HEK293 (cell line): ENCODE data around the gene P4HA1.

Experiments used
- CTCF ChIA-PET: fragments of 350-600 bp; formaldehyde crosslinking; extraction: SDS; loops from one replicate; lab custom pipeline; 2021; ENCODE audit warnings: antibody characterized with exemption; lab: Yijun Ruan, JAX
- POLR2A ChIA-PET: fragments of 300-600 bp; formaldehyde crosslinking; extraction: SDS; loops from one replicate; lab custom pipeline; 2020; ENCODE audit warnings: antibody characterized with exemption, inconsistent platforms; lab: Yijun Ruan, JAX
- H3K27ac ChIP-seq: fragments of 200-500 bp; sonication (Bioruptor generic); 2 replicates; pipeline ENCODE4 v1.5.1; 2014; ENCODE audit warnings: low read depth, low read length, control low read depth, inconsistent platforms; ENCODE audit errors: extremely low read depth
- H3K36me3 ChIP-seq, 2 experiments: fragments of 200-500 bp in 1 of 2; sonication (Bioruptor generic) in 1 of 2; 1 replicate in 1 of 2; 2 replicates in 1 of 2; pipeline ENCODE4 v1.5.1; 2014 to 2017; ENCODE audit warnings: inconsistent platforms in 2 of 2, low read length in 2 of 2; ENCODE audit not compliant: control insufficient read depth in 2 of 2, insufficient read depth in 1 of 2
- H3K4me1 ChIP-seq: fragments of 200-500 bp; sonication (Bioruptor generic); 2 replicates; pipeline ENCODE4 v1.5.1; 2014; ENCODE audit warnings: mild to moderate bottlenecking, low read length, inconsistent platforms; ENCODE audit not compliant: control insufficient read depth, insufficient read depth
- H3K4me3 ChIP-seq: 2 replicates; pipeline ENCODE4 v1.5.1; 2011; ENCODE audit warnings: low read depth, mild to moderate bottlenecking, control low read depth, low read length, moderate library complexity
- H3K9me3 ChIP-seq: fragments of 200-500 bp; sonication (Bioruptor generic); 2 replicates; pipeline ENCODE4 v1.5.1; 2014; ENCODE audit warnings: low read depth, low read length, inconsistent platforms; ENCODE audit not compliant: control insufficient read depth, insufficient read depth
- GLI2 ChIP-seq: fragments of 450-650 bp; formaldehyde crosslinking; IDR thresholded peaks from 2 replicates; pipeline ENCODE4; 2017; ENCODE audit warnings: missing biosample characterization, missing genetic modification characterization, low read depth, borderline replicate concordance
- GLIS2 ChIP-seq: fragments of 450-650 bp; formaldehyde crosslinking; IDR thresholded peaks from 2 replicates; pipeline ENCODE4 v1.5.1; 2016; ENCODE audit warnings: missing biosample characterization, missing genetic modification characterization
- HIC1 ChIP-seq: fragments of 450-650 bp; formaldehyde crosslinking; IDR thresholded peaks from 2 replicates; pipeline ENCODE4 v1.5.1; 2016; ENCODE audit warnings: missing biosample characterization, missing genetic modification characterization
- HOXD13 ChIP-seq: sonication (generic); formaldehyde crosslinking; IDR thresholded peaks from 2 replicates; pipeline ENCODE4 v1.8.0; 2022; ENCODE audit warnings: missing genetic modification reagents, borderline replicate concordance
- KLF1 ChIP-seq: fragments of 450-650 bp; formaldehyde crosslinking; IDR thresholded peaks from 2 replicates; pipeline ENCODE4 v1.5.1; 2016; ENCODE audit warnings: missing biosample characterization, missing genetic modification characterization
- KLF17 ChIP-seq: fragments of 450-650 bp; formaldehyde crosslinking; IDR thresholded peaks from 2 replicates; pipeline ENCODE4 v1.5.1; 2016; ENCODE audit warnings: missing biosample characterization, missing genetic modification characterization
- KLF8 ChIP-seq: fragments of 450-650 bp; formaldehyde crosslinking; IDR thresholded peaks from 2 replicates; pipeline ENCODE4 v1.5.1; 2016; ENCODE audit warnings: missing biosample characterization, missing genetic modification characterization
- MYNN ChIP-seq: fragments of 450-650 bp; formaldehyde crosslinking; IDR thresholded peaks from 2 replicates; pipeline ENCODE4 v1.5.1; 2016; ENCODE audit warnings: missing biosample characterization, missing genetic modification characterization, borderline replicate concordance
- OSR2 ChIP-seq: fragments of 450-650 bp; formaldehyde crosslinking; IDR thresholded peaks from 2 replicates; pipeline ENCODE4 v1.5.1; 2016; ENCODE audit warnings: missing biosample characterization, missing genetic modification characterization
- YY2 ChIP-seq: fragments of 450-650 bp; formaldehyde crosslinking; IDR thresholded peaks from 2 replicates; pipeline ENCODE4 v1.5.1; 2016; ENCODE audit warnings: missing biosample characterization, missing genetic modification characterization
- ZFP41 ChIP-seq: fragments of 450-650 bp; formaldehyde crosslinking; IDR thresholded peaks from 2 replicates; pipeline ENCODE4 v1.5.1; 2016; ENCODE audit warnings: missing biosample characterization, missing genetic modification characterization, borderline replicate concordance
- ZNF140 ChIP-seq: fragments of 450-650 bp; formaldehyde crosslinking; IDR thresholded peaks from 2 replicates; pipeline ENCODE4 v1.5.1; 2016; ENCODE audit warnings: missing biosample characterization, missing genetic modification characterization
- ZNF148 ChIP-seq: fragments of 450-650 bp; formaldehyde crosslinking; IDR thresholded peaks from 2 replicates; pipeline ENCODE4 v1.5.0; 2017; ENCODE audit warnings: missing biosample characterization, missing genetic modification characterization, borderline replicate concordance
- ZNF155 ChIP-seq: fragments of 450-650 bp; formaldehyde crosslinking; IDR thresholded peaks from 2 replicates; pipeline ENCODE4 v1.5.1; 2016; ENCODE audit warnings: missing biosample characterization, missing genetic modification characterization
- ZNF174 ChIP-seq: fragments of 450-650 bp; formaldehyde crosslinking; IDR thresholded peaks from 2 replicates; pipeline ENCODE4 v1.5.0; 2017; ENCODE audit warnings: missing biosample characterization, mild to moderate bottlenecking, missing genetic modification characterization
- ZNF221 ChIP-seq: fragments of 450-650 bp; formaldehyde crosslinking; IDR thresholded peaks from 2 replicates; pipeline ENCODE4 v1.5.1; 2017; ENCODE audit warnings: missing biosample characterization, missing genetic modification characterization, borderline replicate concordance
- ZNF341 ChIP-seq: fragments of 450-650 bp; formaldehyde crosslinking; IDR thresholded peaks from 2 replicates; pipeline ENCODE4; 2016; ENCODE audit warnings: low read depth, missing biosample characterization, missing genetic modification characterization
- ZNF391 ChIP-seq: fragments of 450-650 bp; formaldehyde crosslinking; IDR thresholded peaks from 2 replicates; pipeline ENCODE4 v1.5.1; 2016; ENCODE audit warnings: low read depth, missing biosample characterization, missing genetic modification characterization, borderline replicate concordance
- ZNF501 ChIP-seq: fragments of 450-650 bp; formaldehyde crosslinking; IDR thresholded peaks from 2 replicates; pipeline ENCODE4 v1.5.1; 2016; ENCODE audit warnings: missing biosample characterization, missing genetic modification characterization
- ZNF560 ChIP-seq: fragments of 450-650 bp; formaldehyde crosslinking; IDR thresholded peaks from 2 replicates; pipeline ENCODE4 v1.5.1; 2017; ENCODE audit warnings: missing biosample characterization, missing genetic modification characterization, borderline replicate concordance
- ZNF610 ChIP-seq: fragments of 450-650 bp; formaldehyde crosslinking; IDR thresholded peaks from 2 replicates; pipeline ENCODE4 v1.5.1; 2016; ENCODE audit warnings: missing biosample characterization, missing genetic modification characterization, borderline replicate concordance
- ZNF624 ChIP-seq: fragments of 450-650 bp; formaldehyde crosslinking; IDR thresholded peaks from 2 replicates; pipeline ENCODE4 v1.5.1; 2017; ENCODE audit warnings: missing biosample characterization, missing genetic modification characterization
- ZNF639 ChIP-seq: fragments of 450-650 bp; formaldehyde crosslinking; IDR thresholded peaks from 2 replicates; pipeline ENCODE4 v1.5.1; 2016; ENCODE audit warnings: missing biosample characterization, missing genetic modification characterization
- ZNF704 ChIP-seq: fragments of 450-650 bp; formaldehyde crosslinking; IDR thresholded peaks from 2 replicates; pipeline ENCODE4 v1.5.1; 2016; ENCODE audit warnings: missing biosample characterization, missing genetic modification characterization
- ZNF777 ChIP-seq: fragments of 450-650 bp; formaldehyde crosslinking; IDR thresholded peaks from 2 replicates; pipeline ENCODE4 v1.5.1; 2017; ENCODE audit warnings: missing biosample characterization, missing genetic modification characterization, borderline replicate concordance
- ZSCAN5A ChIP-seq: fragments of 450-650 bp; formaldehyde crosslinking; IDR thresholded peaks from 2 replicates; pipeline ENCODE4 v1.5.1; 2016; ENCODE audit warnings: missing biosample characterization, missing genetic modification characterization

P4HA1 gene

GRCh38 chr10:73141603-73142002 lies 44.9 kb upstream of the P4HA1 start:
- ChIA-PET POLR2A (interaction anchor here (1.1 kb wide), 1 partner anchor 45 kb away, joined by 4 read pairs; the partner anchor contains the start of gene P4HA1), CTCF (no interaction called here)
- no peak overlapping the region for H3K27ac ChIP-seq
- no peak overlapping the region for H3K4me3 ChIP-seq
- H3K4me1 ChIP-seq: no peaks in the 10 kb centered on the region
- no peak for TF ChIP-seq ZFP41 (tag by site-specific recombination)
- TF ChIP-seq KLF8 (tag by site-specific recombination): no peak
- no peak for TF ChIP-seq ZNF140 (tag by site-specific recombination)
- TF ChIP-seq ZSCAN5A (tag by site-specific recombination): no peak
- TF ChIP-seq ZNF777 (tag by site-specific recombination): no peak
- TF ChIP-seq ZNF221 (tag by site-specific recombination): no peak
- TF ChIP-seq MYNN: no peak
- no peak for TF ChIP-seq GLI2 (tag by site-specific recombination)
- TF ChIP-seq ZNF391: no peak
- TF ChIP-seq ZNF174 (tag by site-specific recombination): no peak
- TF ChIP-seq KLF1: no peak
- TF ChIP-seq ZNF501 (tag by site-specific recombination): no peak
- no peak for TF ChIP-seq ZNF624 (tag by site-specific recombination)
- no peak for TF ChIP-seq HIC1 (tag by site-specific recombination)
- no peak for TF ChIP-seq KLF17
- no peaks in the 10 kb centered on the region for H3K9me3 ChIP-seq
- H3K36me3 ChIP-seq: peaks cover 73 to 84% of the 10 kb centered on the region in 2 experiments

- H3K36me3 ChIP-seq: peaks cover 76 to 77% of the 10 kb centered on the region in 2 experiments
- ChIA-PET CTCF (interaction anchor here (2.6 kb wide), 1 partner anchor 19 kb away, joined by 12 read pairs; no protein-coding TSS in a partner anchor), POLR2A (interaction anchor here (1.1 kb wide), 1 partner anchor 16 kb away, joined by 3 read pairs; no protein-coding TSS in a partner anchor)
- TF ChIP-seq ZNF155 (tag by site-specific recombination) (no peak), YY2 (tag by site-specific recombination) (no peak), MYNN (no peak), ZNF174 (tag by site-specific recombination) (no peak), ZNF704 (tag by site-specific recombination) (no peak), ZNF221 (tag by site-specific recombination) (no peak), ZNF341 (tag by site-specific recombination) (no peak), GLIS2 (tag by site-specific recombination) (no peak), OSR2 (no peak), ZNF639 (tag by site-specific recombination) (no peak), ZNF610 (tag by site-specific recombination) (no peak), HOXD13 (CRISPR knock-in tag) (no peak), ZNF560 (no peak), ZNF148 (tag by site-specific recombination) (no peak)
These were observed 42.6 kb upstream of the P4HA1 start for GRCh38 chr10:73139251-73139650.

More at GRCh38 chr10:73139251-73139650, 42.6 kb upstream of the P4HA1 start:
- H3K27ac ChIP-seq: no peak overlapping the region
- H3K4me1 ChIP-seq: no peaks in the 10 kb centered on the region
- no peaks in the 10 kb centered on the region for H3K9me3 ChIP-seq
- no peak overlapping the region for H3K4me3 ChIP-seq
